Activated CD8-positive, alpha-beta memory T cell treated with anti-CD3 and anti-CD28 coated beads for 36 hours (primary cell): ENCODE measurements around the gene KRT82. TPM values are rescaled to one million over a fixed set of nuclear protein-coding genes. Genes with fewer than 3 reads are reported as not detected.
"Not testable (repeated sequence)": the region's sequence is repeated elsewhere in the genome, so short reads cannot be mapped to it uniquely, and the experiment has no call there.

Experiments used
- CTCF ChIA-PET: fragments of 350-600 bp; sonication (Branson Sonifier 250); formaldehyde crosslinking; loops from one replicate; lab custom pipeline; 2021; ENCODE audit warnings: antibody characterized with exemption; lab: Charles Lee
- POLR2A ChIA-PET: fragments of 350-600 bp; sonication (Branson Sonifier 250); formaldehyde crosslinking; loops from one replicate; lab custom pipeline; 2021; ENCODE audit warnings: antibody characterized with exemption; lab: Charles Lee
- total RNA-seq, 2 experiments: library from RNA; stranded (reverse); gene quantifications; one replicate each; pipeline ENCODE4 v1.2.3, GENCODE V29; 2021

Gene KRT82
- total RNA-seq, 2 experiments from 2014 or later, result not detected

DNA sequence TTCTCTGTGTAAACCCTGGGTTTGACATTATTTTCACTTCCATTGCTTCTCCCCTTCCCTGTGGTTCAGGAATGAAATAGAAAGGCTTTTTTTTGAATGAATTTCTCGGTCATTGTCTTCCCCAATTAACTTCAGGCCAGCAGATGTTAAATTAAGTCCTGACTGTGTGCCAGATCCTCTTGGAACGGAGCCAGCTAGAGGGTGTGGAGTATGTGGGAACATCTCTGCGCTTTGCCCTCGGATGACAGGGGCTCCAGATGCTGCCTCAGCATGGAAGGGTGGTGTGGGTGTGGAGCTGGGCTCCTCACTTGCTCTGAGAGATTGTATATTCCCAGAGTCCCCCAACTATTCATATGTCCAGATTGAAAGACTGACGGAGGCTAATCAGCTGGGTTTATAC lies 51.9 kb downstream of the KRT82 start:
- ChIA-PET POLR2A (no interaction called here), CTCF (no interaction called here)

- CTCF ChIA-PET, result no interaction called here
- POLR2A ChIA-PET, result no interaction called here
Measured at GRCh38 chr12:52353766-52354165, 52.4 kb downstream of the KRT82 start.

GRCh38 chr12:52352951-52353350 lies 53.2 kb downstream of the KRT82 start:
- POLR2A ChIA-PET, result no interaction called here
- CTCF ChIA-PET, result interaction anchor here (1.1 kb wide), 1 partner anchor 198 kb away, joined by 3 read pairs; no protein-coding TSS in a partner anchor

DNA sequence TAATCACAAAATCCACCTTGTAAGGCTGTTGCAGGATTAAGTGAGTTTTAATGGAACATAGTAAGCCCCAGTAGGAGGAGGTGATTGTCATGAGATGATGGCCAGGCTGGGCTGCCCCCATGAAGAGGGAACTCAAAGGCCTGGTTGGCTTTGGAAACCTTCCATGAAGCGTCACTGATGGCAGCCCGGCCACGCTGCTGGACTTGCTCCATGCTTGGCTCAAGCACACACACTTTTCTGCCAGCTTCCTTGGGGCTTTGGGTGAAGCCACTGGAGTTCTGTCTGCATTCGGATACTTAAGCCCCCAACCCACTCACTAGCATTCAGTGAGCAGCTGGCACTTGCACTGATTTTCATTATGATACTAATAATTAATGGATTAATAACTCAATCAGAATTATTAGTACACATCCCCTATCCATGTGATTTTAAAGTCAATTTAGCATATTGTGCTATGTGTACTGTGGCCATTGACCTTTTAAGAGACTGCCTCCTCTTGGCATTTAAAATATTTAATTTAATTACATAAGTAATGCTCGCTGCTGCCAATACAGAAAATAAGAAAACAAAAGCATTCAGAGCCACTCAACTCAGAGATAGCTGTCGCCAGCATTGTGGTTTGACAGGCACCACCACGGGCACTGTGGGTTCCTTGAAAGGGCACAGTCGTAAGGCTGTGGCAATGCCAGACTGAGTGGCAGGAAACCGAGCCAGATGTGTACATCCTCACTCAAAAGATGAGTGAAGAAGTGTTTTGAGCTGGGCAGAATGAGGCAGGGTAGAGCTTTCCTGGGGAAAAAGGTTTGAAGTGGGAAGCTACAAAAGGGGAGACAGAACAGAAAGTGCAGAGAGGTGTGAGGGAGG lies 54.7 kb downstream of the KRT82 start:
- POLR2A ChIA-PET, result no interaction called here
- CTCF ChIA-PET, result interaction anchor here (0.6 to 1.0 kb wide), 2 partner anchors 519 to 570 kb away, joined by 3 to 4 read pairs; no protein-coding TSS in a partner anchor

DNA sequence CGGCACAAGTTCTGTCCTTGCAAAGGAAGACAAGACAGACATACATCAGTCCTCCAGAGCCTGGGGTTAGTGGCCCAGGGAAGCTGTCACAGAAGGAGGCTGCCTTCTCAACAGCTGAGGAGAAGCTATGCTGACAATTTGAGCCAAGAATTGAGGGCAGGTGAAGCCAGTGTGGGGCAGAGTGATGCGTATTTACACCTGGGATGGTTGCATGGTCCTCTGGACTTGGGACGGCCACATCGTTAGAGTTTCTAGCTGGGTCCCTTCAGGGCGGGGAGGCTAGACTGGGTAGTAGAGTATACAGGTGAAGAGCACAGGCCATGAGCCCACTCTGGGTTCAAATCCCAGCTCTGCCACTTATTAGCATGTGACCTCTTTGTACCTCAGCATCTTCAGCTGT lies 55.3 kb downstream of the KRT82 start:
- ChIA-PET POLR2A (no interaction called here), CTCF (no interaction called here)

GRCh38 chr12:52350021-52350620 lies 56.0 kb downstream of the KRT82 start:
- ChIA-PET CTCF (no interaction called here), POLR2A (no interaction called here)

DNA sequence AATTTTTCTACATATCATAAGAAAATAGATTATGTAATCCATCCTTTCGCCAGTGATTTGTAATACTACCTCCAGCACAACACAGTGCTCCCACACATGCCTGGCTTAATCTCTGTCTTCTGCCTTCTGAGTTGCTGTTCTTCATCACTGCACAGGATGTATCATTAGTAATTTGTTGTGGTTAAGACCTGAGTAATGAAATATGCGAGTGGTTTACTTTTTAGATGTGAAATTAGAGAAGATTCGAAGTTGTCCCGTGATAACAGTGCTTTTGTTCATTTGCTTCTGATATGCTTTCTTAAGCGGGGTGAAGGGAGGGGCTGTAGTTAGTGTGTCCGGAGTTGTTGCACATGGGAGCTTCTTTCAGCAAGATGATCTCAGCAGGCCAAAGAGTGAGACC lies 56.9 kb downstream of the KRT82 start:
- ChIA-PET POLR2A (no interaction called here), CTCF (no interaction called here)

DNA sequence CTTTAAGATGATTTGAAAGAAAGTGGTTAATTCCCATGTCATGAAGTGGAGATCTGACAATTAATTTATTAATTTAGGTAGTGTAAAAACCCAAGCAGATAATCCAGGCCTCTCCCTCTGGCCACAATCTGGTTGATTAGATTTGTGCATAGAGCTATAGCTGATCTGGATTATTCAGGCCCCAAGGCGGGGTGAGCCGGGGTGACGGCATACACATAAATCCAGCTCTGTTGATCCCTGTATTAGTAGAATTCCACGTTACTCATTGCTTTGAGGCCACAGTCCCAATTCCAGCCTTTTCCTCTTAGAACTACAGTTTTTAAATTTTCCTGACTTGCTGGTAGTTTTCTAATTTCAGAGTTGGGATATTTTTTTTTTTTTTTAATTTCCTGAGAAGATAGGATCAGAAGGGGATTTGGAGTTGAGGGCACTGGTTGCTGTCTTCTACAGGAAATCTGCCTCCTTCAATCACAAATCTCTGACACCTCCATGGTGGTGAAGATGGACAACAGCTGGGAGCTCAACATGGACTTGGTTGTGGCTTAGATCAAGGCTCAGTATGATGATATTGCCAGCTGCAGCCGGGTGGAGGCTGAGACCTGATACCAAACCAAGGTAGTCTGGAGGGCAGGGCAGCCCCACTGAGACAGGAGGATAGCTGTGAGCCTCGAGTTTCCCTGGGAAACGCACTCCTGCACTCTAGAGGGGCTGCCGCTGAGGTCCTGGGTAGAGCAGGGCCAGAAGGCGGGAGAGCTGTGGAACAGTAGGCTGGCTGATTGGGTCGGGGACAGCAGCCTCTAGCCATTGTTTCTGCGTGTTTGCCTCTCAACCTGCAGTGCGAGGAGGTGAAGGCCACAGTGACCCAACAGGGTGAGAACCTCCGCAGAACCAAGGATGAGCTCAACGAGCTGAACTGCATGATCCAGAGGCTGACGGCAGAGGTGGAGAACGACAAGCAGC lies 58.3 kb downstream of the KRT82 start:
- ChIA-PET CTCF (no interaction called here), POLR2A (no interaction called here)

GRCh38 chr12:52347016-52347415 lies 59.1 kb downstream of the KRT82 start:
- CTCF ChIA-PET, result no interaction called here

DNA sequence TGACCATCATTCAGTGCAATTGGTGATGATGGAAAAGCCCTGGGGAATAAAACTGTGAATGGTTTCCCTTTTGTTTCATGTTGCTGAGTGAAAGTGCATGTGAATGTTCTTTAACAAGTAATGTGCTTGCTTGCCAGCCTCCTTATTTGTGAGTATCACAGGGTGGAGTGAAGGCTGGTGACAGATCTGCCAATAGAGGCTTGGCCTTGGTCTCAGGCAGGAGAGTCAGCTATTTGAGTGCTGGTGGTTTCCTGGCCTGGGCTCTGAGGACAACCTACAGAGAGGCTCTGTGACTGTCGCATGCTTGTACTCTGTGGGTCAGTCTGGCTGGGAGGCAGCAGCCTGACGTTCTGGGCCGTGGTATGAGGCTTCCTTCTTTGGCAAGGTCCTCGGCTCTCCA lies 59.5 kb downstream of the KRT82 start:
- CTCF ChIA-PET, result no interaction called here
- POLR2A ChIA-PET, result no interaction called here

More at GRCh38 chr12:52347016-52347415, 59.1 kb downstream of the KRT82 start:
- POLR2A ChIA-PET, result no interaction called here

- POLR2A ChIA-PET, result not testable (repeated sequence)
- CTCF ChIA-PET, result interaction anchor here (1.2 kb wide), 1 partner anchor 10 kb away, joined by 3 read pairs; no protein-coding TSS in a partner anchor
Measured at GRCh38 chr12:52345041-52345440, 61.1 kb downstream of the KRT82 start.

GRCh38 chr12:52344111-52344510 lies 62.0 kb downstream of the KRT82 start:
- ChIA-PET CTCF (no interaction called here), POLR2A (no interaction called here)

Other genes with a start within 250 kb of the KRT82 start
- not detected for gene KRT80, start 214.3 kb downstream of the KRT82 start, total RNA-seq
- gene KRT7, start 173.1 kb downstream of the KRT82 start, total RNA-seq, result 1 to 10 TPM; 1.1 to 1.8 TPM
- not detected for gene KRT86, start 131.7 kb downstream of the KRT82 start, total RNA-seq
- not detected for gene KRT81, start 114.8 kb downstream of the KRT82 start, total RNA-seq
- gene KRT83, start 84.9 kb downstream of the KRT82 start, total RNA-seq, result not detected
- gene KRT85, start 38.9 kb downstream of the KRT82 start, total RNA-seq, result not detected
- not detected for gene KRT84, start 20.7 kb downstream of the KRT82 start, total RNA-seq
- not detected for gene KRT75, start 28.0 kb upstream of the KRT82 start, total RNA-seq
- gene KRT6B, start 45.8 kb upstream of the KRT82 start, total RNA-seq, result not detected
- not detected for gene KRT6C, start 67.5 kb upstream of the KRT82 start, total RNA-seq
- not detected for gene KRT6A, start 86.9 kb upstream of the KRT82 start, total RNA-seq
- not detected for gene KRT5, start 114.1 kb upstream of the KRT82 start, total RNA-seq
- not detected for gene KRT71, start 146.8 kb upstream of the KRT82 start, total RNA-seq
- not detected for gene KRT74, start 167.5 kb upstream of the KRT82 start, total RNA-seq
- not detected for gene KRT72, start 195.1 kb upstream of the KRT82 start, total RNA-seq
- gene KRT73, start 212.2 kb upstream of the KRT82 start, total RNA-seq, result not detected
- not detected for gene KRT2, start 245.9 kb upstream of the KRT82 start, total RNA-seq